Smooth muscle cell of the coronary artery (primary cell): ENCODE measurements around the gene MRPS16. TPM values are rescaled to one million over a fixed set of nuclear protein-coding genes. Genes with fewer than 3 reads are reported as not detected.

ENCODE experiments used
- total RNA-seq: library from RNA; depleted of rRNA; stranded (reverse); fragments of >200 nt; gene quantifications from 2 replicates; pipeline ENCODE4 v1.2.3, GENCODE V29; 2014; ENCODE audit warnings: low replicate concordance

MRPS16 gene
- total RNA-seq = 59.3 and 75.2 TPM in 2 replicates

GRCh38 chr10:73252445-73253224, at the start of gene MRPS16:
TSS of gene MRPS16 (minus strand) at chr10:73252644. CDS start at chr10:73252482, 162 bp downstream.

GRCh38 chr10:73246646-73247508, 5.6 kb downstream of the MRPS16 start, which contains the start of gene DNAJC9:
TSS of gene DNAJC9 (minus strand) at chr10:73247255. CDS start at chr10:73247189, 66 bp downstream.

Other genes with a start within 250 kb of the MRPS16 start
- 206 and 253 TPM in 2 replicates for gene P4HA1, start 155.8 kb downstream of the MRPS16 start, total RNA-seq
- gene NUDT13, start 142.2 kb downstream of the MRPS16 start, total RNA-seq = 0.59 and 0.75 TPM in 2 replicates
- gene ECD, start 84.6 kb downstream of the MRPS16 start, total RNA-seq = 10.8 and 17.5 TPM in 2 replicates
- 28.4 and 53.4 TPM in 2 replicates for gene FAM149B1, start 84.5 kb downstream of the MRPS16 start, total RNA-seq
- 13.3 and 25.7 TPM in 2 replicates for gene DNAJC9, start 5.4 kb downstream of the MRPS16 start, total RNA-seq
- gene CFAP70, start 106.2 kb upstream of the MRPS16 start, total RNA-seq = 0.30 and 0.94 TPM in 2 replicates
- 82.7 and 89.0 TPM in 2 replicates for gene ANXA7, start 161.4 kb upstream of the MRPS16 start, total RNA-seq
- gene MSS51, start 180.9 kb upstream of the MRPS16 start, total RNA-seq = 0.60 and 1.8 TPM in 2 replicates
- gene PPP3CB, start 243.4 kb upstream of the MRPS16 start, total RNA-seq = 18.4 and 21.1 TPM in 2 replicates